ENCODE results near the gene AFAP1.

AFAP1 gene

DNA sequence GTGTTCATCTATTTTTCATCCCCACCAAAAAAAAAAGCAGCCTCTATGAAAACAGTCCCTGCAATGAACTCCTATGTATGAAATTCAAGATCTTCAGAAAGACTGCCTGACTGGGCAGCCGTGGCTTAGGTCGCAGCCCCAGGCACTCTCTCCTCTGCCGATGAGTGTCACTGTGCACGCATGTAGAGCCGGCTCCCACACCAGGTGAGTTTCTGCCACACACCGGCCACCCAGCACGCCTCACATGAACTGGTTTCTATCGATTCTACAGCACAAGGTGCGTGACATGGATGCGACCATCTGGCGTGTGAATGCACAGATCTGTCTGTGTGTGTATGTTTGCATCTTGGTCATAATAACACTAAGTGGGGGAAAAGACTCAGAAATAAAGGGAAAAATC lies 140.4 kb downstream of the AFAP1 start:
- DNase-seq = no peak

DNA sequence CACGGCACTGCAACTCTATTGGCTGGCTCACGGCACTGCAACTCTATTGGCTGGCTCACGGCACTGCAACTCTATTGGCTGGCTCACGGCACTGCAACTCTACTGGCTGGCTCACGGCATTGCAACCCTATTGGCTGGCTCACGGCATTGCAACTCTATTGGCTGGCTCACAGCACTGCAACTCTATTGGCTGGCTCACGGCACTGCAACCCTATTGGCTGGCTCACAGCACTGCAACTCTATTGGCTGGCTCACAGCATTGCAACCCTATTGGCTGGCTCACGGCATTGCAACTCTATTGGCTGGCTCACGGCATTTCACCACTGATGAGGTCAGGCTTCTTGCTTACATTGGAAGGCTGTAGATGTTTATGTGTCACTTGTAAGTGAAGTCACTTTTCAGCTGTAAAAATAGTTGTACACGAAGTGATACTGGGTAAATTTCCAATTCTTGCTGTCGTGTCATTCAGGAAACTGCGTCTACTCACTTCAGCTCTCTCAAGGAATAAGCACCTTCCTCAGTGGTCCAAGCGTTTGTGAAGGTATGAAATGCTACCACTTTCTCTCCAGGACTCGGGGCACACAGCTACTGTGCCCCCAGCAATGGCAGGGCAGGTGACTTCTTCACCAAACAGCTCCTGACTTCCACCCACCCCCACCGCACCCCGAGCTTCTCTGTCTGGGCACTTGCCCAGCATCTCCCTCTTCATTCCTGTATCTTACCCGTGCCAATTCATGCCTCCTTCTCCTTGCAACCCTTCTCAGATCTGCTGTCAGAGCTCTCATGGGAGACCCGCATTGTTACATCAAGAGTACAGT lies 141.3 kb downstream of the AFAP1 start:
- DNase-seq = no peak

DNA sequence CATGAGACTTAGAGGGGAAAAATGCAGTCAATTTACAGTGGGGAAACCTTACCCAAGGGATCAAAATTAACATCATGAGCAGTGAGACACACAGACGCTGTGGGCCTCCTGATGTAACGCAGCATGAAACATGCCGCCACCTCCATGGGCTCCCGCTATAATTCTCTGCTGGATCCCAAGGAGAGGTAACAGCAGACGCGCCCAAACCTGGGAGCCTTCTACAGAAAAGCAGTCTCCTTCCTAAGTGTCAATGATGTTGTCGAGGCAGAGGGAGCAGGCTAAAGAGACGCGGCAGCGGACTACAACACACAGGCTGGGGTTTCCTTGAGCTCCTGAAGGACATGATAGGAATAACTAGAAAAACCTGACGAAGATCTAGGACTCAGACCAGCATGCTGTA lies 142.3 kb downstream of the AFAP1 start:
- no peak for DNase-seq

DNA sequence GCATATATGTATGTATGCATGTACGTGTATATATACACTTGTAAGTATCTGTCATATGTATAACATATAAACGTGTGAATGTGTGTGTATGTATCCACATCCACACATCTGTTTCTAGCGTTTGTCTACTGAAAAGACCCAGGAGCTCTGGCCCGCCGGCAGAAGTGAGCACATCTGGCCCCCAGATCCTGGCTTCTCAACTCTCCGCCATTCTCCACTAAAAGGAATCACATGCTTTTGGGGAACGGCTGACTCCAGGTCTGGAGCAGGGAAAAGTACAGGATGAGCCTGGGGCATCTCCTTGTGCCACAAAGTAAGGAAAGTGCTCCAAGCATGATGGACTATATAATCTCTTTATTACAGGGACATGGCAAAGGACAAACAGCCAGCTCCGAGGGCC lies 143.7 kb downstream of the AFAP1 start:
- no peak for DNase-seq

DNA sequence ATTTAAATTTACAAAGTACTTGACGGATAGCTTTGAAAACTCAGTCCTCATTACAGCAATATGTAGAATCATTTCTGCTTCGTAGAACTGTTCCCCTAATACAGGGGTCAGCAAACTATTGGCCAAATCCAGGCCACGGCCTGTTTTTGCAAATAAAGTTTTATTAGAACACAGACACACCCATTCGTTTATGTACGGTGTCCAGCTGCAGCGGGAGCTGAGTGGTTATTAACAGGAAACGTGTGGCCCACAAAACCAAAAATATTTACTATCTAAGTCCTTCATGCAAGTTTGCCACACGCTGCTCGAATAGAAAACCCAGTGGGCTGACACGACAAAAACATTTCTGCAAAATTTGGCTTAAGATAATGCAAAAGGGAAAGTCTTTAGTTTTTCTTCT lies 146.5 kb downstream of the AFAP1 start:
- DNase-seq = no peak

DNA sequence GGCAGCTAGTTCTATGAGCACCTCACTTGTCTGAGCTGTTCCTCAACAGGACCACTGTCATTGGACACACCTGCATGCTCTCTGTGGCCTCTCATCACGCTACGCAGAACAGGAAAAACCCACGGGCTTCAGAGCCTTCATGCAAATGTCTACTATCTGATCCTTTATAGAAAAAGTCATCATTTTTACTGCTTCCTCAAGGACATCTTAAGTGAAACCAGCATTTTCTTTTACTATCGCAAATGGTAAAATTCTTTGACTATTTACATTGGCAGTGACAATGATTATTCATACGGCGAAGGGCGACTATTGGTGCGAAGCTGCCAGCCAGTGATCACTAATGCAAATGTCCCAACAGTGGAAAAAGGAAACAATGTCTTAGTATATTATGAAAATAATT lies 147.0 kb downstream of the AFAP1 start:
- no peak for DNase-seq

DNA sequence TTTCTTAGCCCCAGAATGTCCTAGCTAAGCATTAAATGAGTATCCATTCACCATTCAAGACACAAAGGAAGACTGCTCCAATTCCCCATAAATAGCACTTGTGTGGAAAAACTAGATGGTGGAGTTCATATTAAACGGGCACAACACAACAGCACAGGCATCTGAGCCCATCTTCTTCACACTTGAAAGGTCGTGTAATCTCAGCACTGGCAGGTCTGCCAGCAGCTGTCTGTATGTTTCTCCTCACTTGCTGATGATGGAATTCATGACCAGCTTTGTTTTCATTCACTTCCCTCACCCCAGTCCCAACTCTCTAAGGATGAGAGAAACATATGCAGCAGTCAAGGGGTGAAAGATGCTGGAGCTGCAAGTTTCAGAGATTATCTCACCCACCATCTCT lies 148.7 kb downstream of the AFAP1 start:
- DNase-seq = no peak

DNA sequence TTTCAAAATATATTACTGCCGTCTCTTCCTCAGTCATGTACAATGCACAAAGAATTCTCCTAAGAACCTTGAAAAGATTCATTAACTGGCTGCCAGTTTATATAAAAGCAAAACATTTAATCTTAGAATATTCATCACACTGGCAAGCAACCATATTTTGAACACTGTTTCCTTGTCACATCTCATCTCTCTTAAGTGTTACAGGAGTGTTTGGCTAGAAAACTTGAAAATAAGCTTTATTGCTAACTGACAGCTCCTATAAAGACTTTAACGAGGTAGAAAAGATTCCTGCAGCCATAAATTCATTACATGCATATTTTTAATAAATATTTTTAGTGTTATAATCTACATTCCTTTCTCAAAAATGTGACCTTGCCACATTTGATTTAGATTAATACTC lies 149.6 kb downstream of the AFAP1 start:
- no peak for DNase-seq

DNA sequence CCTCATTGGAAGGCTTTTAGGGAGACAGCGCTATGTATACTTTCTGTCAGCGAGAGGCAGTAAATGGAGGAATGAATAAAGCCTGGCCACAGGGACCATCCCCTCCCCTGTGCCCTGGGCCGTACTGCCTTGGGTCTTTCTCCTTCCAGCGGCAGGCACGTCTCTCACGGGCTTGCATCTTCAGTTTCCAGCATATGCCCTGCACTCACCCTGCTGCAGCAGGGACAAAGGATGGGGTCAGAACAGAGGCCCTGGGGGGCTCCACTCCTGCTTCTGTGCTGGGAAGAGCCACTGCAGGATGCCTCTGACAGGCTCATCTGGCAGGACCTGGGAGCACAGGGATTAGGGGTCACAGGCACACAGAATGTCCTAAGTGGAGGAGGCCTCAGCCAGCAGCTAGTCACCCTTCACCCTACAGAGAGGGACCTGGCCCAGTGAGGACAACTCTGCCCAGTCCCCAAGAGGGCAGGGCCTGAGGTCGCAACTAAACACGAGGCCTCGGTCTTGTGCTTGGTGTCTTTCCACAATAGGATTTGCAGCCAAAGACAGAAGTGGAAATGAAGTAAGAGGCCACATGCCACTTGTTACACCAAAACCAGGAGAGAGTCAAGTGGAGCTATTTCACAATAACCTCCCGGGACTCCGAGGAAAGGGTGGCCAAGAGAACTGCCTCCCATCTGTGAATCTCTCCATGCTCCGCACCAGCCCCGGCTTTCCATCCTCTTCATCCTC lies 150.8 kb downstream of the AFAP1 start:
- DNase-seq = no peak

DNA sequence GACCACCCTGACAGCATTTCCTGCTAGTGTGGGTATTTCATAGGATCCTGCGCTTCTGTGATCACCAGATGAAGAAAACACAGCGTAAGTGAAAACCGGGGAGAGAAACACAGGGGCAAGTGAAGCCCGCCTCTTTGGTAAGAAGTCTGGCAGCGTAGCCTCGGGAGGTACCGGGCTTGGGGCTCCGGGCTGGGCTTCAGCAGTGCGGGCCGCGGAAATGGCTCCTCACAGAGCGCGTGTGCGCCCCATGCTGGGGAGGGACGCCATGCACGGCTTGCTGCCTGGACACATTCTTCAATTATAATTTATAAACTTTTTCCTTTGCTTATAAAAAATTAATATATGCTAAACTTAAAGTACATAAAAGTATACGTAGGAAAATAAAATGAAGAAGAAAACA lies 151.5 kb downstream of the AFAP1 start:
- no peak for DNase-seq

DNA sequence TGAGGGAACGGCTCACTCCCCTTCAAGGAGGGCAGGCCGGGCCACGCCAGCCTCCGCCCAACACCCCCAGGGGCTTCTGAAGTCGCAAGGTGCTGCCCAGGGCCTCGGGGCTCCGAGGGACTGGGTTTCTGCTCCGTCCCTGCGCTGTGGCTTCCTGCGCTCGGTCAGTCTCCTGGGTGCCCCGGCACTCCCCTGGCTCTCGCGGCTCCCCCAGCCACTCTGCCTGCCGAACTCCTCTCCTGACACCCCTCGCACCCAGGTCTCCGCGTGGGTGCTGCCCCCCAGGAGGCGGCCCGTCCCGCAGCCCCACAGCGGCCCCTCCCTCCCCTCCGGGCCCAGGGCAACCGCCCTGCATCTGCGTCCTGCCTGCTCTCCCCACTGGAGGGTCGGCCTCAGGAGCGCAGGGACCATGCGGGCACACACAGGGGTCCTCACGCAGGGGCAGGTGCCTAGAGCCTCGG lies 151.9 kb downstream of the AFAP1 start:
- no peak for DNase-seq

DNA sequence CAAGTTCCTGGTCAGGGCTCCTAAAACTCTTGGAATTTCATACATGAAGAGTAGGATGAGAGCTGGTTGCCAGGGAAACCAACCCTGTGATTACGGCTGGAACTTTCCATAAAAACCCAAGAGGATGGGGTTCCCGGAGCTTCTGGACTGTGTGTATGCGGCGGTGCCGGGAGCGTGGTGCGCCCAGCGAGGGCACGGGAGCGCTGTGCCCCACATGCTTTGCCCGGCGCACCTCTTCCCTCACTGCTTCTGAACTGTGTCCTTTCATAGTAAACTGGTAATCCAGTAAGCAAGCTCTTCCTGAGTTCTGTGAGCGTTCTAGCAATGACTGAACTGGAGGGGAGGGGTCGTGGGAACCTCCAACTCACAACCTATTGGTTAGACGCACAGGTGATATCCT lies 152.6 kb downstream of the AFAP1 start:
- DNase-seq = no peak

DNA sequence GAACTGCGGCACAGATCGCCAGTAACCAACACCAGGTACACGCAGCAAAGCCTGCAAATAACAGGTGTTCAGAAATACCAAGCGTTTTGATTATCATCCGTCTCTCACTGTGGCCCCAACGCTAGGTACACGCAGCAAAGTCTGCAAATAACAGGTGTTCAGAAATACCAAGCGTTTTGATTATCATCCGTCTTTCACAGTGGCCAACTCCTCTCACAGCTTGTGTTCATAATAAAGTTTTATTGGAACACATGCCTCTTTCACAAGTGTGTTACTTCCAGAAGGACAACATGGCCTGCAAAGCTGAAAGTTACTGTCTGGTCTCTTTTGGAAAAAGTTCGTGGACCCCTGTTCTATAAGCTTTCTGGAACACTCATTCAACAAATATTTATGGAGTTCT lies 153.1 kb downstream of the AFAP1 start:
- no peak for DNase-seq

DNA sequence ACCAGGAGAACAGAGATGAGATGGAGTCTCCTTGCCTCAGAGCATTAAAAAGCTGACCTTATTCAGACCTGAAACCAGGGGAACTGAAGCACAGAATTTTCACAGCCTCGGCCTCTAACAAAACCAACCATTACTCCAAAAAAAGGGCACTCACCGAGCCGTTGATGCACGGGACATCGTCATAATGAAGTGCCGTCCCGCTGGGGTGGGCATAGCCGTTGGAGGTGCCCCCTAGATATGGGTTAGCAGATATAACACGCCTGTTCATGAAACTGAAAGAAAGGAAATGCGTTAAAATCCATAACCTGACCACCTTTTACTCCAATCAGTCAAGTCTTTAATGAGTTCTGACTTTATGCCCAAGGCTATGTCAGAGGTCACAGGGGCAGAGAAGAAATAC lies 153.6 kb downstream of the AFAP1 start:
- no peak for DNase-seq

DNA sequence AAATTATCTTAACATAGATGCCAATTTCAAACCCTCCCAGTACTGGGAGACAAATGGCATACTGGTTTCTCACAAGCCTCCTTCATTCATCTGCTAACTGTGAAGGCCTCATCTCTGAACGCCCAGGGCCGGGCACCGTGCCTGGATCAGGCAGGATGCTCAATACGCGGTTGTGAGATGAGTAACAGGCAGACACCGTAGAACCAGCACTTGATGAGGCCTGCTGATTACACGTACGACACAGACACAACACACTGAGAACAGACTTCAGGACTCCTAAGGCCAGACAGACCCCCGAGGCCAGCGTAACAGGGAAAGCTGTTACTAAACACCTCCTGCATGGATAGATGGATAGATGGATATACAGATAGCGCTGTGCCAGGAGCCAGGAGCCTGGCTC lies 154.6 kb downstream of the AFAP1 start:
- DNase-seq = no peak

DNA sequence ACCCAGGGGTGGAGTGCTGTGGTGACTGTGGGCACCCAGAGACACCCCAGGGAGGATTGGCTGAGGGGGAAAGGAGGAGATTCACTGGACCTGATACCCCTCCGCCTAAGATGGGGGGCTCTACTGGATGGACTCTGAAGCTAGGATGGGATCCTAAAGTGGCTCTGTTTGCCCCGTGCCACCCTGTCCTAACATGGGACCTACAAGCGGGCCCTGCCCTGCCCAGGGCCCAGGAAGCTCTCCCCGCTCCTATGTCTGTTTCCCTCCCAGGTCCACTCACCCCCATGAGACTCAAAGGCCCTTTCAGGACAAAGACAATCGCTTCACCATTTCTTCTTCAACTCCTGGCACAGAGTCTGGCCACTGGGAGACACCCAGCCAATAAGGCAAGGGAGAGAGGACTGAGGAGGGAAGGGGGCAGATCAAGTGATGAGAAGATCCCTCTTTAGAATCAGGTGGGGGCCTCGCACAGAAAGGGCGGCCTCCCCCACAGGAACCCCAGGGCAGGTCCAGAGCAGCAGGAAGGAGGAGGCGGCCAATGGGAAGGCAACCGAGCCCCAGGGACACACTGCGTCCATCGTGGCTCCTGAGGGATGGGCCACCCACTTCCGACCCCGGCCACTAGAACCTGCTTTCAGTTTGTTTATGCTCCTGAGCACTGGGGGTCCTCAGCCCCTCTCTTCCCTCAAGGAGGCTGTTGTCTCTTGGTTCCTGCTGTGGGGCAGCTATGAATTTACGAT lies 155.4 kb downstream of the AFAP1 start:
- no peak for DNase-seq

DNA sequence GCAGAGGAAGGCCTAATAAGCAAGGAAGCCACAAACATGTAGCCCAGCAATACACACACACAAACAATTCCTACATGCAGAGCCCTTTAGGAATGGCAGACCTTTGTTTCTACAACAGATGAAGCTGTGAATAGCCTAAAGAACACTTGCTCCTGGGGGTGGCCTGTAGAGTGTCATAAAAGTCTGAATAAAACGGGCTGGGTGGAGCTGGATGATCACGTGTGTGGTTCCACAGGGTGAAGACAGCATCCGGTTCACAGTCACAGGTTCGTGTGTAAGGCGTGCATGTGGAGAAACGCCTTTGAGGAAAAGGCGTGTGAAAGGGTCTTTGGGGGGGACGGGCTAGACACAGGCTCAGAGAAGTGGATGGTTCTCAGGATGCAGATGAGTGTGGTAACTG lies 156.1 kb downstream of the AFAP1 start:
- no peak for DNase-seq

DNA sequence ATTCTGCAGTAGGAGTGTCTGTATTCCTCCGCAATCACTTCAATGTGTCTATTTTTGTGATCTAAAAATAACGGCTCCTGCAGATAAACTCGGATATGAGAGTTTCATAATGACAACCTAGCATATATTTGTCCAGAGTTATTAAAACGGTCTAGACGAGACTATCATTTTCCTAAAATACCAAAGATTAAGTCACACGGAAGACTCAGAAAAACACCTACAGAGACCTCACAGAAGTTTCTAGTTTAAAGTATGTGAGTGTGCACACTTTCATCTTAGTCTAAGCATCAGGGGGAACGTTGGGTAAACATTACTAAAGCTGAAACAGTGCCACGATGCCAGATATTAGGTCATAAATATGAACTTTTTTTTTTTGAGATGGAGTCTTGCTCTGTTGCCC lies 156.9 kb downstream of the AFAP1 start:
- no peak for DNase-seq

DNA sequence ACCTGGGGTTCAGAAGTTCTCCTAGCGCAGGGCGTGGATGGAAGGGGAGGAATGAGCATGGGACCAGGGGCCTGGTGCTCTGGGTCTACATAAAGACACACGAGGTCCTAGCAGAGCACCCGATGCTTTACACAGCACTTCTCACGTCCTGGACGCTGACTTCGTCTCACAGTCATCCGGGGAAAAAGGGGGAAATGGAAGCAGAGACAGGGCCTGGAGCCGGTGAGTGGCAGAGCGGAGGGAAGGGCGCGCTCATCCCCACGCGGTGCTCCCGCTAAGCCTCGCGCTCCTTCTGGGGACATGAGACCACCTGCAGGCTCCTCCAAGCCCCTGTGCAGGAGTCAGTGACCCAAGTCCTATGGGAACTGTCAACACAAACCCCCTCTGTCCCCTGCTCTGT lies 157.7 kb downstream of the AFAP1 start:
- DNase-seq = no peak

DNA sequence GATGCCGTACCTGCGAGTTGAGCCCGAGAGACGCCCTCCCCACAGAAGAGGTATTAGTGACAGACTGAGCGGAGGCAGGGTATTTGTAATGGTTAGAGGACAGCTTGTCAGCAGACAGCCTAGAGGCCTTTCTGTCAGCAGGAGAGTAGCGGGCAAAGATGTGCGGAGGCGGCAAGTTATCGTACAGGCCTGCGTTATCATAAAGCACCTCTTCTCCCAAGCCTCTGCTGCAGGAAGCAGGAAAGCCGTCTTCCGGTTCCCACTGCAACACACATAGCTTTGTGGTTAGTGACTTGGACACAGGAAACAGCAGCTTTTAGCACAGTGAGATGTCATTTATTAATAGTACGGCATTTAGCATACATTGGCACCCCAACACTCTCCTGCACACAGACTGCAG lies 158.3 kb downstream of the AFAP1 start:
- no peak for DNase-seq

DNA sequence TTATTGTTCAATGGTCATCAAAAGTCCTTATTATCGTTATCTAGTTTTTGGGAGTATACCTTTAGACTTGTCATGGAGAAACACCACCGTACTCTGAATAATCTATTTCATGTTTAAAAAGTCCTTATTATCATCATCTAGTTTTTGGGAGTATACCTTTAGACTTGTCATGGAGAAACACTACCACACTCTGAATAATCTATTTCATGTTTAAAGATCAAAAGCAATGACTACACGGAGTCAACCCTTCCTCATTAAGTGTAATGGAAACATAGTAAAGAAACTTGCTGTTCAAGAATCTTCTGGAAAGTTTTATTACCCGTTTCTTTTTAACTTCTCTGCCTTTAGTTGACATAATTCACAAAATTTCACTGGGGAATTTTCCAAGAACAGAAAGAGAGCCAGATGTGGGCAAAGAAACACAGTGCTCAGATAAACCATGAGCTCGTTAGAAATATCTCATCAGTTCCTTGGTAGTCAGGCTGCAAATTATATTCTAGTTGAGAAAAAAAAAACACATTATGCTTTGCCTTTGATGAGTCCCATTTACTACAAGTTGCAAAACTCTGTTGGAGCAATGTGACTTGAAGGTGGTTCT lies 158.8 kb downstream of the AFAP1 start:
- DNase-seq = no peak

DNA sequence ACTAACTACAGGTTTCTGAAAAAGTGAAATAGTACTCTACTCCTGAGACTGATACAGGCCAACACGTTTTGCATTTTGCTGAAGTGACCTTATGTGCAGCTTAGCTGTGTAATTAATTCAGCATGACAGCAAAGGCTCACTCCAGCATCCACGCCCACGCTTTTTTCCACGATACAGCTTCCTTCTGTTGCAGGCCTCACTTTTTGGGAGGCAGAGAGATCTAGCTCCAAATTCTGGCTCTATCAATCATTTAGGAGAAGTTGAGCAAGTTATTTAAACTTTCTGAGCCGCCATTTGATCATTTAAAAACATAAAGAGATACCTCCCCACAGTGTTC lies 160.3 kb downstream of the AFAP1 start:
- no peak for DNase-seq

Measured in activated CD4-positive, alpha-beta T cell treated with anti-CD3 and anti-CD28 coated beads, Interleukin-2, amount 50 U/mL, for 1 hour (primary cell).